ENCODE data around the gene PTPRD. TPM values are rescaled to one million over a fixed set of nuclear protein-coding genes. Genes with fewer than 3 reads are reported as not detected.

The PTPRD gene
- total RNA-seq, 2 experiments from 2014 or later, result 0.03 TPM; not detected in 1

- intact Hi-C loops (cut with micrococcal nuclease; ENCODE audit: unreplicated experiment), result no loop called here
- Histone ChIP-seq H3K36me3 (ENCODE audit: insufficient read depth, low read length) (no peaks in the 10 kb centered on the region), H3K27ac (ENCODE audit: low read depth, low read length, poor library complexity, severe bottlenecking) (no peak overlapping the region), H3K9me2 (ENCODE audit: insufficient read depth, low read length) (no peaks in the 10 kb centered on the region), H3K4me3 (ENCODE audit: low read depth, low read length, poor library complexity, severe bottlenecking) (no peak overlapping the region), H2AFZ (ENCODE audit: low read length) (no peak overlapping the region), H4K20me1 (ENCODE audit: insufficient read depth, low read length) (no peaks in the 10 kb centered on the region), H3K79me2 (ENCODE audit: insufficient read depth, low read depth, low read length) (no peaks in the 10 kb centered on the region), H3K9me3 (ENCODE audit: low read length) (no peaks in the 10 kb centered on the region), H3K4me2 (ENCODE audit: low read length) (no peak overlapping the region), H3K4me1 (ENCODE audit: insufficient read depth, low read length, poor library complexity, severe bottlenecking) (no peaks in the 10 kb centered on the region)
- TF ChIP-seq EZH2phosphoT487 (IDR thresholded peaks at IDR 0.05; ENCODE audit: borderline replicate concordance, low read depth, low read length), result no peak
- TF ChIP-seq CTCF (conservative IDR thresholded peaks at IDR 0.05; ENCODE audit: low read length), result no peak
- ChIA-PET CTCF (ENCODE audit: unreplicated experiment) (no interaction called here), POLR2A (no interaction called here)
- BruUV-seq (replicated peaks), result no TSS peak
- DNase-seq (ENCODE audit: low spot score), result no peak
Measured at GRCh38 chr9:9410736-9411135, 1202.1 kb downstream of the PTPRD start.

GRCh38 chr9:9399982-9400381 is 1212.8 kb downstream of the PTPRD start:
- intact Hi-C loops (cut with micrococcal nuclease; ENCODE audit: unreplicated experiment), result no loop called here
- DNase-seq (ENCODE audit: low spot score), result no peak
- Histone ChIP-seq H2AFZ (ENCODE audit: low read length) (no peak overlapping the region), H3K79me2 (ENCODE audit: insufficient read depth, low read depth, low read length) (no peaks in the 10 kb centered on the region), H3K4me2 (ENCODE audit: low read length) (no peak overlapping the region), H3K4me3 (ENCODE audit: low read depth, low read length, poor library complexity, severe bottlenecking) (no peak overlapping the region), H3K9me2 (ENCODE audit: insufficient read depth, low read length) (no peaks in the 10 kb centered on the region), H3K36me3 (ENCODE audit: insufficient read depth, low read length) (no peaks in the 10 kb centered on the region), H3K4me1 (ENCODE audit: insufficient read depth, low read length, poor library complexity, severe bottlenecking) (no peaks in the 10 kb centered on the region), H4K20me1 (ENCODE audit: insufficient read depth, low read length) (no peaks in the 10 kb centered on the region), H3K27ac (ENCODE audit: low read depth, low read length, poor library complexity, severe bottlenecking) (no peak overlapping the region), H3K9me3 (ENCODE audit: low read length) (no peaks in the 10 kb centered on the region)
- ChIA-PET POLR2A (no interaction called here), CTCF (ENCODE audit: unreplicated experiment) (no interaction called here)
- no peak for TF ChIP-seq CTCF (conservative IDR thresholded peaks at IDR 0.05; ENCODE audit: low read length)
- no peak for TF ChIP-seq EZH2phosphoT487 (IDR thresholded peaks at IDR 0.05; ENCODE audit: borderline replicate concordance, low read depth, low read length)
- BruUV-seq (replicated peaks), result no TSS peak

GRCh38 chr9:9396518-9396917 is 1216.3 kb downstream of the PTPRD start:
- H3K4me2 ChIP-seq (ENCODE audit: low read length), result no peak overlapping the region
- no peaks in the 10 kb centered on the region for H3K4me1 ChIP-seq (ENCODE audit: insufficient read depth, low read length, poor library complexity, severe bottlenecking)
- H3K79me2 ChIP-seq (ENCODE audit: insufficient read depth, low read depth, low read length), result no peaks in the 10 kb centered on the region
- CTCF ChIA-PET (ENCODE audit: unreplicated experiment), result no interaction called here
- POLR2A ChIA-PET, result interaction anchor here (0.6 to 0.9 kb wide), 2 partner anchors 72 to 843 kb away, joined by 3 read pairs; no protein-coding TSS in a partner anchor
- H3K9me3 ChIP-seq (ENCODE audit: low read length), result no peaks in the 10 kb centered on the region
- no peaks in the 10 kb centered on the region for H4K20me1 ChIP-seq (ENCODE audit: insufficient read depth, low read length)
- no peaks in the 10 kb centered on the region for H3K36me3 ChIP-seq (ENCODE audit: insufficient read depth, low read length)
- no peak overlapping the region for H3K27ac ChIP-seq (ENCODE audit: low read depth, low read length, poor library complexity, severe bottlenecking)
- intact Hi-C loops (cut with micrococcal nuclease; ENCODE audit: unreplicated experiment), result no loop called here
- BruUV-seq (replicated peaks), result no TSS peak
- H2AFZ ChIP-seq (ENCODE audit: low read length), result no peak overlapping the region
- no peak overlapping the region for H3K4me3 ChIP-seq (ENCODE audit: low read depth, low read length, poor library complexity, severe bottlenecking)
- DNase-seq (ENCODE audit: low spot score), result no peak
- H3K9me2 ChIP-seq (ENCODE audit: insufficient read depth, low read length), result no peaks in the 10 kb centered on the region
- no peak for TF ChIP-seq EZH2phosphoT487 (IDR thresholded peaks at IDR 0.05; ENCODE audit: borderline replicate concordance, low read depth, low read length)
- no peak for TF ChIP-seq CTCF (conservative IDR thresholded peaks at IDR 0.05; ENCODE audit: low read length)

Data from OCI-LY7 (cell line).